Nephron progenitor cell (in vitro differentiated cells): Measurements from ENCODE around the gene EMILIN3.
"Not testable (repeated sequence)": the region's sequence is repeated elsewhere in the genome, so short reads cannot be mapped to it uniquely, and the experiment has no call there.

Source experiments
- DNase-seq: peaks from one replicate; pipeline ENCODE4 v3.0.0; 2021
- H3K27ac Mint-ChIP-seq: 2 replicates; pipeline ENCODE4 v1.8.0; 2021; ENCODE audit warnings: mild to moderate bottlenecking, moderate library complexity, mixed read lengths
- H3K27me3 Mint-ChIP-seq: 2 replicates; pipeline ENCODE4 v1.8.0; 2021; ENCODE audit warnings: mild to moderate bottlenecking, low read depth, mixed read lengths; ENCODE audit not compliant: poor library complexity
- H3K36me3 Mint-ChIP-seq: 2 replicates; pipeline ENCODE4 v1.8.0; 2021; ENCODE audit warnings: low read depth, mixed read lengths
- H3K4me1 Mint-ChIP-seq: 2 replicates; pipeline ENCODE4 v1.8.0; 2021; ENCODE audit warnings: mixed read lengths
- H3K4me3 Mint-ChIP-seq: 2 replicates; pipeline ENCODE4 v1.8.0; 2021; ENCODE audit warnings: mild to moderate bottlenecking, moderate library complexity, mixed read lengths
- H3K9me3 Mint-ChIP-seq: 2 replicates; pipeline ENCODE4 v1.8.0; 2021; ENCODE audit warnings: mild to moderate bottlenecking, moderate library complexity, mixed read lengths
- TF ChIP-seq, protein P1 (sequence below): fragments of 200-600 bp; sonication (generic); IDR thresholded peaks from 2 replicates; pipeline ENCODE4 v1.5.0; 2021; ENCODE audit warnings: antibody characterized with exemption

EMILIN3 gene

DNA sequence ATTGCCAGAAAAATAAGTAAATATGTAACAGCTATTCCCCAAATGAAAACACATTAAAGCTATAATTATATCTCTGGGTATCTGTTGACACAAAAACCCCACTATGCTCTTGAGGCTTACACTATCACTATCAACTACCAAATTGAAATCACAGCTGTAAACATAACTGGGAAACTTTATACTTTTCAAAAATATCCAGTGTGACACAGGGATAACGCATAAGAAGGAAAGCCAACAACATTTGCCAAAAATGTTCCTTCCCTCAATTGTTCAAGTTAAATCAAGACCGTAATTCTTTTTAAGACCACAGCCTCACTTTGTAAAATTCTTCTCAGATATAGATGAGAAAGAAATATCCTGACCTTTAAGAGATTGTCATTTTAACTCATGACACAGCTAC, 52.2 kb downstream of the EMILIN3 start:
- Mint-ChIP-seq H3K4me1 (peaks cover 21% of the 10 kb centered on the region), H3K4me3 (peak overlapping the region; percentile 33), H3K36me3 (peaks cover 4% of the 10 kb centered on the region), H3K9me3 (no peaks in the 10 kb centered on the region), H3K27me3 (peaks cover 4% of the 10 kb centered on the region), H3K27ac (no peak overlapping the region)
- TF ChIP-seq, protein P1, sequence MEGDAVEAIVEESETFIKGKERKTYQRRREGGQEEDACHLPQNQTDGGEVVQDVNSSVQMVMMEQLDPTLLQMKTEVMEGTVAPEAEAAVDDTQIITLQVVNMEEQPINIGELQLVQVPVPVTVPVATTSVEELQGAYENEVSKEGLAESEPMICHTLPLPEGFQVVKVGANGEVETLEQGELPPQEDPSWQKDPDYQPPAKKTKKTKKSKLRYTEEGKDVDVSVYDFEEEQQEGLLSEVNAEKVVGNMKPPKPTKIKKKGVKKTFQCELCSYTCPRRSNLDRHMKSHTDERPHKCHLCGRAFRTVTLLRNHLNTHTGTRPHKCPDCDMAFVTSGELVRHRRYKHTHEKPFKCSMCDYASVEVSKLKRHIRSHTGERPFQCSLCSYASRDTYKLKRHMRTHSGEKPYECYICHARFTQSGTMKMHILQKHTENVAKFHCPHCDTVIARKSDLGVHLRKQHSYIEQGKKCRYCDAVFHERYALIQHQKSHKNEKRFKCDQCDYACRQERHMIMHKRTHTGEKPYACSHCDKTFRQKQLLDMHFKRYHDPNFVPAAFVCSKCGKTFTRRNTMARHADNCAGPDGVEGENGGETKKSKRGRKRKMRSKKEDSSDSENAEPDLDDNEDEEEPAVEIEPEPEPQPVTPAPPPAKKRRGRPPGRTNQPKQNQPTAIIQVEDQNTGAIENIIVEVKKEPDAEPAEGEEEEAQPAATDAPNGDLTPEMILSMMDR, result no peak
- no peak for DNase-seq

GRCh38 chr20:41312009-41312408, 54.6 kb downstream of the EMILIN3 start:
- H3K9me3 Mint-ChIP-seq, H3K36me3 Mint-ChIP-seq, DNase-seq, H3K27ac Mint-ChIP-seq, H3K4me3 Mint-ChIP-seq, H3K27me3 Mint-ChIP-seq: not testable (repeated sequence)
- H3K4me1 Mint-ChIP-seq, result peaks cover 21% of the 10 kb centered on the region
